HUES64 (cell line): Measurements from ENCODE around the gene BCHE.
"Not testable (repeated sequence)": the region's sequence is repeated elsewhere in the genome, so short reads cannot be mapped to it uniquely, and the experiment has no call there.

Experiments used
- H3K27ac ChIP-seq: 2 replicates; pipeline ENCODE4 v1.7.0; 2013; ENCODE audit warnings: low read depth, low read length, inconsistent platforms
- H3K27me3 ChIP-seq: 2 replicates; pipeline ENCODE4 v1.6.1; 2013; ENCODE audit warnings: mild to moderate bottlenecking, low read length; ENCODE audit not compliant: insufficient read depth
- H3K36me3 ChIP-seq: 2 replicates; pipeline ENCODE4 v1.6.1; 2013; ENCODE audit warnings: mild to moderate bottlenecking, low read length; ENCODE audit not compliant: insufficient read depth
- H3K4me1 ChIP-seq: 2 replicates; pipeline ENCODE4 v1.6.1; 2013; ENCODE audit warnings: mild to moderate bottlenecking, low read length, moderate library complexity; ENCODE audit not compliant: insufficient read depth
- H3K4me3 ChIP-seq: 2 replicates; pipeline ENCODE4 v1.5.1; 2013; ENCODE audit warnings: mild to moderate bottlenecking, low read length, moderate library complexity
- H3K9ac ChIP-seq: 2 replicates; pipeline ENCODE4 v1.6.1; 2013; ENCODE audit warnings: mild to moderate bottlenecking, low read depth, low read length
- H3K9me3 ChIP-seq: 2 replicates; pipeline ENCODE4 v1.6.1; 2013; ENCODE audit warnings: low read depth, low read length; ENCODE audit not compliant: insufficient read depth
- WGBS: fragments of 150-250, 120-280 bp; methylation state at CpG from one replicate; pipeline ENCODE4 v1.1.7; 2013; ENCODE audit warnings: missing lambda C conversion rate; 5-methylcytosine and 5-hydroxymethylcytosine counted together

Gene BCHE

GRCh38 chr3:165816209-165816608, 21.0 kb downstream of the BCHE start:
- Histone ChIP-seq H3K27me3 (no peaks in the 10 kb centered on the region), H3K36me3 (no peaks in the 10 kb centered on the region), H3K4me3 (no peak overlapping the region), H3K9ac (no peak overlapping the region), H3K27ac (no peak overlapping the region), H3K4me1 (no peaks in the 10 kb centered on the region), H3K9me3 (no peaks in the 10 kb centered on the region)
- WGBS = 92% methylated on average over 1 of the region's 1 CpG

- H3K36me3 ChIP-seq = no peaks in the 10 kb centered on the region
- no peaks in the 10 kb centered on the region for H3K27me3 ChIP-seq
- no peaks in the 10 kb centered on the region for H3K4me1 ChIP-seq
- WGBS = no CpG with 5 or more reads among the region's 2 CpGs
- H3K27ac ChIP-seq = no peak overlapping the region
- no peak overlapping the region for H3K9ac ChIP-seq
- H3K4me3 ChIP-seq = no peak overlapping the region
- H3K9me3 ChIP-seq = no peaks in the 10 kb centered on the region
Observed at GRCh38 chr3:165815682-165816081, 21.5 kb downstream of the BCHE start.

GRCh38 chr3:165814380-165814779, 22.8 kb downstream of the BCHE start:
- Histone ChIP-seq H3K4me3 (no peak overlapping the region), H3K27ac (no peak overlapping the region), H3K9ac (no peak overlapping the region), H3K36me3 (no peaks in the 10 kb centered on the region), H3K9me3 (no peaks in the 10 kb centered on the region), H3K27me3 (no peaks in the 10 kb centered on the region), H3K4me1 (no peaks in the 10 kb centered on the region)
- 57% methylated on average over 1 of the region's 1 CpG for WGBS

GRCh38 chr3:165807937-165808336, 29.3 kb downstream of the BCHE start:
- not testable (repeated sequence) for H3K27me3 ChIP-seq, H3K4me1 ChIP-seq, H3K4me3 ChIP-seq, H3K9me3 ChIP-seq, H3K9ac ChIP-seq, H3K36me3 ChIP-seq, H3K27ac ChIP-seq
- 97% methylated on average over 15 of the region's 15 CpGs for WGBS

GRCh38 chr3:165805946-165806561, 31.2 kb downstream of the BCHE start:
- no peaks in the 10 kb centered on the region for H3K27me3 ChIP-seq
- WGBS = 92% methylated on average over 5 of the region's 5 CpGs
- H3K9me3 ChIP-seq = no peaks in the 10 kb centered on the region
- no peaks in the 10 kb centered on the region for H3K36me3 ChIP-seq
- no peak overlapping the region for H3K27ac ChIP-seq
- H3K4me3 ChIP-seq = no peak overlapping the region
- no peaks in the 10 kb centered on the region for H3K4me1 ChIP-seq
- H3K9ac ChIP-seq = no peak overlapping the region

GRCh38 chr3:165803471-165803870, 33.8 kb downstream of the BCHE start:
- no peaks in the 10 kb centered on the region for H3K4me1 ChIP-seq
- no peak overlapping the region for H3K27ac ChIP-seq
- 92% methylated on average over 1 of the region's 1 CpG for WGBS
- H3K27me3 ChIP-seq = no peaks in the 10 kb centered on the region
- H3K9ac ChIP-seq = no peak overlapping the region
- H3K36me3 ChIP-seq = no peaks in the 10 kb centered on the region
- no peaks in the 10 kb centered on the region for H3K9me3 ChIP-seq
- H3K4me3 ChIP-seq = no peak overlapping the region

- H3K9ac ChIP-seq = no peak overlapping the region
- H3K27me3 ChIP-seq = no peaks in the 10 kb centered on the region
- H3K27ac ChIP-seq = no peak overlapping the region
- H3K36me3 ChIP-seq = no peaks in the 10 kb centered on the region
- 64% methylated on average over 1 of the region's 3 CpGs for WGBS
- H3K4me3 ChIP-seq = no peak overlapping the region
- no peaks in the 10 kb centered on the region for H3K9me3 ChIP-seq
- H3K4me1 ChIP-seq = no peaks in the 10 kb centered on the region
Observed at GRCh38 chr3:165800970-165801369, 36.3 kb downstream of the BCHE start.

- H3K27ac ChIP-seq = no peak overlapping the region
- H3K36me3 ChIP-seq = no peaks in the 10 kb centered on the region
- no peaks in the 10 kb centered on the region for H3K9me3 ChIP-seq
- no peak overlapping the region for H3K9ac ChIP-seq
- no peaks in the 10 kb centered on the region for H3K27me3 ChIP-seq
- H3K4me1 ChIP-seq = no peaks in the 10 kb centered on the region
- H3K4me3 ChIP-seq = no peak overlapping the region
- WGBS = 100% methylated on average over 1 of the region's 1 CpG
Observed at GRCh38 chr3:165799026-165799425, 38.2 kb downstream of the BCHE start.

GRCh38 chr3:165797551-165797950, 39.7 kb downstream of the BCHE start:
- Histone ChIP-seq H3K36me3 (no peaks in the 10 kb centered on the region), H3K4me1 (no peaks in the 10 kb centered on the region), H3K27ac (no peak overlapping the region), H3K27me3 (no peaks in the 10 kb centered on the region), H3K4me3 (no peak overlapping the region), H3K9ac (no peak overlapping the region), H3K9me3 (no peaks in the 10 kb centered on the region)
- 90% methylated on average over 2 of the region's 2 CpGs for WGBS

GRCh38 chr3:165796701-165797100, 40.5 kb downstream of the BCHE start:
- Histone ChIP-seq H3K9ac (no peak overlapping the region), H3K27ac (no peak overlapping the region)
- WGBS = 75% methylated on average over 2 of the region's 2 CpGs

GRCh38 chr3:165788531-165788930, 48.7 kb downstream of the BCHE start:
- 94% methylated on average over 4 of the region's 4 CpGs for WGBS

More at GRCh38 chr3:165796701-165797100, 40.5 kb downstream of the BCHE start:
- Histone ChIP-seq H3K9me3 (no peaks in the 10 kb centered on the region), H3K4me3 (no peak overlapping the region), H3K27me3 (no peaks in the 10 kb centered on the region), H3K4me1 (no peaks in the 10 kb centered on the region), H3K36me3 (no peaks in the 10 kb centered on the region)

GRCh38 chr3:165786013-165786412, 51.2 kb downstream of the BCHE start:
- Histone ChIP-seq H3K27me3 (no peaks in the 10 kb centered on the region), H3K27ac (no peak overlapping the region), H3K36me3 (no peaks in the 10 kb centered on the region), H3K4me1 (no peaks in the 10 kb centered on the region), H3K9ac (no peak overlapping the region), H3K9me3 (no peaks in the 10 kb centered on the region), H3K4me3 (no peak overlapping the region)
- 87% methylated on average over 4 of the region's 4 CpGs for WGBS

More at GRCh38 chr3:165788531-165788930, 48.7 kb downstream of the BCHE start:
- no peaks in the 10 kb centered on the region for H3K9me3 ChIP-seq
- H3K27me3 ChIP-seq = no peaks in the 10 kb centered on the region
- no peaks in the 10 kb centered on the region for H3K4me1 ChIP-seq
- H3K27ac ChIP-seq = no peak overlapping the region
- H3K36me3 ChIP-seq = no peaks in the 10 kb centered on the region
- no peak overlapping the region for H3K9ac ChIP-seq
- no peak overlapping the region for H3K4me3 ChIP-seq
